Activated CD4-positive, alpha-beta memory T cell treated with anti-CD3 and anti-CD28 coated beads for 36 hours (primary cell): ENCODE data around the gene MEOX1. TPM values are rescaled to one million over a fixed set of nuclear protein-coding genes. Genes with fewer than 3 reads are reported as not detected.

Experiments
- CTCF ChIA-PET: fragments of 350-600 bp; sonication (Branson Sonifier 250); formaldehyde crosslinking; loops from one replicate; lab custom pipeline; 2021; ENCODE audit warnings: antibody characterized with exemption, inconsistent platforms; lab: Charles Lee
- POLR2A ChIA-PET: fragments of 350-600 bp; sonication (Branson Sonifier 250); formaldehyde crosslinking; loops from one replicate; lab custom pipeline; 2021; ENCODE audit warnings: antibody characterized with exemption; lab: Charles Lee
- DNase-seq: peaks from one replicate; pipeline ENCODE4 v3.0.0-alpha.2; 2020
- H3K27ac Mint-ChIP-seq: one replicate; pipeline ENCODE4 v1.8.0; 2021; ENCODE audit warnings: mixed read lengths
- H3K27me3 Mint-ChIP-seq: one replicate; pipeline ENCODE4 v1.8.0; 2021; ENCODE audit warnings: mixed read lengths
- H3K36me3 Mint-ChIP-seq: one replicate; pipeline ENCODE4 v1.8.0; 2021; ENCODE audit warnings: mixed read lengths
- H3K4me1 Mint-ChIP-seq: one replicate; pipeline ENCODE4 v1.8.0; 2021; ENCODE audit warnings: low read depth, mixed read lengths
- H3K4me3 Mint-ChIP-seq: one replicate; pipeline ENCODE4 v1.8.0; 2021; ENCODE audit warnings: mild to moderate bottlenecking, mixed read lengths
- H3K9me3 Mint-ChIP-seq: one replicate; pipeline ENCODE4 v1.8.0; 2021; ENCODE audit warnings: mixed read lengths
- intact Hi-C: fragments of 100-400 bp; cut with micrococcal nuclease; formaldehyde crosslinking; loops from one replicate; pipeline ENCODE4 v1.15.1; 2023
- total RNA-seq, 2 experiments: library from RNA; stranded (reverse); gene quantifications; one replicate each; pipeline ENCODE4 v1.2.3, GENCODE V29; 2021

The MEOX1 gene
- total RNA-seq, result under 1 TPM; 0.34 to 0.67 TPM

GRCh38 chr17:43661699-43662412 lies at the start of gene MEOX1:
Gene MEOX1, minus strand, starts transcription at chr17:43661922. Its CDS starts 388 bp downstream, at chr17:43661534.
- ChIA-PET POLR2A (interaction anchor here (1.0 kb wide), 1 partner anchor 294 kb away, joined by 4 read pairs; no protein-coding TSS in a partner anchor), CTCF (interaction anchor here (0.8 to 2.7 kb wide), 3 partner anchors 12 to 85 kb away, joined by 3 to 13 read pairs (median 8); no protein-coding TSS in a partner anchor)
- peak; percentile 66 for DNase-seq
- Mint-ChIP-seq H3K9me3 (no peaks in the 10 kb centered on the region), H3K27ac (peak within 1 kb of the TSS; percentile 47), H3K4me1 (peaks cover 44% of the 10 kb centered on the region), H3K27me3 (peaks cover 3% of the 10 kb centered on the region), H3K4me3 (peak within 1 kb of the TSS; percentile 64), H3K36me3 (no peaks in the 10 kb centered on the region)
- intact Hi-C loops, result loop anchor here (1.0 kb wide), 1 partner anchor 54 kb away; no protein-coding TSS in a partner anchor

DNA sequence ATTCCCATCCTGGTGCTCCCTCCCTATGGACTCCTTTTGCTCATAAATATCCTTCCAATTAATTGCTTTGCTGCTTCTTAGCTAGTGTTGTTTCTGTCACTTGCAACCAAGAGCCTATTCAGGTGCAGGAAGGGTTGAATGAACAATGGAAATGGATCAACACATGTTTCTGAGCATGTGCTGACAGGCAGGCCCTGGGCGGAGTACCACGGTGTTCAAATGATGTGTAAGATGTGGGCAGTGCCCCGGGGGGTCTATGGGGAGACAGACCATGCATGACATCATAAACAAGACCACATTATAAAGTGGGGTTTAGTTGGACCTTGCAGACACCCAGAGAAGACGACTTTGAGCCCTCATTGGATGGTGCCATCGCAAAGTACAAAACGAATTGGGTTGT lies 48.4 kb upstream of the MEOX1 start:
- H3K27me3 Mint-ChIP-seq, result peaks cover 35% of the 10 kb centered on the region
- H3K9me3 Mint-ChIP-seq, result no peaks in the 10 kb centered on the region
- H3K36me3 Mint-ChIP-seq, result no peaks in the 10 kb centered on the region
- intact Hi-C loops, result no loop called here
- DNase-seq, result no peak
- H3K4me3 Mint-ChIP-seq, result no peak overlapping the region
- no peak overlapping the region for H3K27ac Mint-ChIP-seq
- ChIA-PET CTCF (no interaction called here), POLR2A (no interaction called here)
- H3K4me1 Mint-ChIP-seq, result peaks cover 12% of the 10 kb centered on the region

GRCh38 chr17:43709210-43709609 lies 47.5 kb upstream of the MEOX1 start:
- CTCF ChIA-PET, result interaction anchor here (0.7 to 4.9 kb wide), 2 partner anchors 15 to 50 kb away, joined by 3 to 18 read pairs; partner anchors contain the start of gene SOST
- POLR2A ChIA-PET, result no interaction called here
- intact Hi-C loops, result no loop called here
- no peaks in the 10 kb centered on the region for H3K36me3 Mint-ChIP-seq
- no peak overlapping the region for H3K4me3 Mint-ChIP-seq
- no peak overlapping the region for H3K27ac Mint-ChIP-seq
- DNase-seq, result no peak
- peaks cover 8% of the 10 kb centered on the region for H3K4me1 Mint-ChIP-seq
- peaks cover 29% of the 10 kb centered on the region for H3K27me3 Mint-ChIP-seq
- H3K9me3 Mint-ChIP-seq, result no peaks in the 10 kb centered on the region

DNA sequence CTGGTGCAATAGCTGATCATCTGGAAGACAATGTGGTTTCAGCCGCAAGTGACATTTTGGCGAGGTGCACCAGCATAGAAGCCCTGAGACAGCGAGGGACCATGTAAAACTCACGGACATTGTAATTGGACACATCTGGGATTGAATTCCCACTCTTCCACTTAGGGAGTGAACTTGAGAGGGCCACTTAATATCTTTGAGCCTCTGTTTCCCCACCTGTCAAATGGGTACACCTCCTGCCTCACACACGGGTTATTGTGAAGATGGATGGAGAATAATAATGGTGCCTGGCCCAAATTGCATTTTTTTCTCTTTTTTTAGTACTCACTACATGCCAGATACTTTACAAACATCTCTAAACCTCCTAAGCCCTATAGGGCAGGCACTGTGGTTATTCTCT lies 45.5 kb upstream of the MEOX1 start:
- Mint-ChIP-seq H3K9me3 (no peaks in the 10 kb centered on the region), H3K27ac (no peak overlapping the region), H3K27me3 (peaks cover 15% of the 10 kb centered on the region), H3K4me3 (no peak overlapping the region), H3K36me3 (no peaks in the 10 kb centered on the region), H3K4me1 (peaks cover 3% of the 10 kb centered on the region)
- ChIA-PET CTCF (interaction anchor here (1.3 to 4.9 kb wide), 3 partner anchors 12 to 56 kb away, joined by 4 to 18 read pairs (median 4); partner anchors contain the start of gene SOST), POLR2A (no interaction called here)
- DNase-seq, result no peak
- intact Hi-C loops, result no loop called here

DNA sequence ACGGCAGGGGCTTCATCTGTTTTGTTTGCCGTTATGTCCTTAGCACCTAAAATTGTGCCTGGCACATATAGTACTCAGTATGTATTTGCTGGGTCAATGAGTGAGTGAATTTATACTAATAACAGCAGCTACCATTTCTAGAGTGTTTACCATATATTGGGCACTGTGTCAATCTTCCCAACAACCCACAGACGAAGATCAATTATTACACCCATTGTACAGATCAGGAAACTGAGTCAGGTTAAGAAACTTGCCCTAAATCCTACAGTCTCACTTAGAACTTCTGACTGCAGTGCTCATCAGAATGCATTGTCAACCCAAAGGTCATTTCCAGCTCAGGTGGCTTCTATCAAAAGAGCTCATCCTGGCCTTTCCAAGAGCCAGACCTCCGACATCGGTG lies 44.5 kb upstream of the MEOX1 start:
- Mint-ChIP-seq H3K4me3 (no peak overlapping the region), H3K9me3 (no peaks in the 10 kb centered on the region), H3K27me3 (peaks cover 12% of the 10 kb centered on the region), H3K4me1 (peaks cover 7% of the 10 kb centered on the region), H3K36me3 (no peaks in the 10 kb centered on the region), H3K27ac (no peak overlapping the region)
- CTCF ChIA-PET, result interaction anchor here (1.7 to 4.9 kb wide), 2 partner anchors 53 to 57 kb away, joined by 4 to 18 read pairs; partner anchors contain the start of gene SOST
- no peak for DNase-seq
- intact Hi-C loops, result no loop called here
- POLR2A ChIA-PET, result no interaction called here

GRCh38 chr17:43703630-43704029 lies 41.9 kb upstream of the MEOX1 start:
- no peaks in the 10 kb centered on the region for H3K36me3 Mint-ChIP-seq
- no peak overlapping the region for H3K4me3 Mint-ChIP-seq
- DNase-seq, result no peak
- H3K27me3 Mint-ChIP-seq, result peaks cover 8% of the 10 kb centered on the region
- H3K9me3 Mint-ChIP-seq, result no peaks in the 10 kb centered on the region
- H3K27ac Mint-ChIP-seq, result no peak overlapping the region
- ChIA-PET POLR2A (no interaction called here), CTCF (interaction anchor here (15.0 kb wide), 1 partner anchor 58 kb away, joined by 582 read pairs; the partner anchor contains the start of gene SOST)
- H3K4me1 Mint-ChIP-seq, result peaks cover 11% of the 10 kb centered on the region
- intact Hi-C loops, result no loop called here

GRCh38 chr17:43702637-43703036 lies 40.9 kb upstream of the MEOX1 start:
- DNase-seq, result peak; percentile 35
- ChIA-PET POLR2A (no interaction called here), CTCF (interaction anchor here (1.5 to 15.0 kb wide), 2 partner anchors 9 to 59 kb away, joined by 6 to 582 read pairs; partner anchors contain the start of gene SOST)
- Mint-ChIP-seq H3K9me3 (no peaks in the 10 kb centered on the region), H3K27me3 (peaks cover 8% of the 10 kb centered on the region), H3K4me1 (peaks cover 11% of the 10 kb centered on the region), H3K36me3 (no peaks in the 10 kb centered on the region), H3K4me3 (no peak overlapping the region), H3K27ac (no peak overlapping the region)
- intact Hi-C loops, result no loop called here

GRCh38 chr17:43701318-43701743 lies 39.6 kb upstream of the MEOX1 start:
- Mint-ChIP-seq H3K27ac (peak overlapping the region; percentile 39), H3K36me3 (no peaks in the 10 kb centered on the region), H3K4me3 (peak overlapping the region; percentile 40), H3K4me1 (peaks cover 11% of the 10 kb centered on the region), H3K9me3 (no peaks in the 10 kb centered on the region), H3K27me3 (peaks cover 8% of the 10 kb centered on the region)
- DNase-seq, result peak; percentile 80
- ChIA-PET CTCF (interaction anchor here (1.3 to 15.0 kb wide), 5 partner anchors 7 to 60 kb away, joined by 3 to 582 read pairs (median 6); partner anchors contain the start of gene SOST), POLR2A (no interaction called here)
- intact Hi-C loops, result no loop called here

DNA sequence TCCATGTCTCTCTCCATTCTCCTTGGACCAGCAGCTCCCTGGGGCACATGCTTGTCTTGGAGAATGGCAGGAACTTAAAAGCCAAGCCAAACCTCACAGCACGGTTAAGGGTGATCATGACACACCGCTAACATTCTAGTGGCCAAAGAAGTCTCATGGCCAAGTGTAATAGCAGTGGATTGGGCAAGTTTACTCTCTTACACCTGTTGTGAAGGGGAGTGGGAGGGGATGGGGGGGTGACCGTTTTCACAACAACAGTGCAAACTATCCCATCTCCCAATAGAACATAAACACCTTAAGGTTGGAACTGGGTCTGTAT lies 37.7 kb upstream of the MEOX1 start:
- no peak overlapping the region for H3K27ac Mint-ChIP-seq
- DNase-seq, result no peak
- no peak overlapping the region for H3K4me3 Mint-ChIP-seq
- ChIA-PET POLR2A (no interaction called here), CTCF (interaction anchor here (0.6 to 15.0 kb wide), 2 partner anchors 62 to 73 kb away, joined by 3 to 582 read pairs; partner anchors contain the start of gene SOST)
- no peaks in the 10 kb centered on the region for H3K9me3 Mint-ChIP-seq
- intact Hi-C loops, result no loop called here
- no peaks in the 10 kb centered on the region for H3K36me3 Mint-ChIP-seq
- peaks cover 11% of the 10 kb centered on the region for H3K4me1 Mint-ChIP-seq
- H3K27me3 Mint-ChIP-seq, result peaks cover 8% of the 10 kb centered on the region

DNA sequence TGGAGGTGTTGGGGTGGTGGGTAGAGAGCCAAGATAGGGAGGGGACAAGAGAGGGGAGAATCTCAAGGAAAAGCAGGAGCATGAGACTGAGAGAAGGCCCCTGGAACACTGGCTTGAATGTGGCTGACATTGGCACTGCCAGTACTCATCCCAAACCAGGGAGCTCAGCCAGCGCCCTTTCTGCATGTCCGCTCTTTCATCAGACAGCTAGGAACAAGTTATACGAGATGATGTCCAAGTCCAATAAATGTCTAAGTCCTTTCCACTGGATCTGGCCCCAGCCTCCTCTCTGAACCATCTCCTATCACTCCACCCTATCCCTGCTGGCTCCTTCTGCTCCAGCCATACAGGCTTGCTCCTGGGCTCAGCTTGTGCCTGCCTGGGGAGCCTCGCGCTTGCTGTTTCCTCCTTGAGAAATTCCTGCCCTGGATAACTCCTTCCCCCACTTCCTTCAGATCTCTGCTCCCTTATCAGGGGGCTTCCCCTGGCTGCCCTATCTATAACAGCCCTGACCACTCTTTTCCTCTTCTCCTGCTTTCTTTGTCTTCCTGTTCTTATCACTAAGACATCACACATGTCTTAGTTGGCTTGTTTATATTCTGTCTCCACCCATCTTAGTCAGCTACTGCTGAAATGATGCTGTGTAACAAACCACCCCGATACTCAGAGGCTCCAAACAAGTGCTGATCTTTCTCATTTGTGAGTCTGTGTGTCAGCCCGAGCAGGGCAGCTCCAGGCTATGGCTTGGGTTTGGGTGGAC lies 37.1 kb upstream of the MEOX1 start:
- H3K9me3 Mint-ChIP-seq, result no peaks in the 10 kb centered on the region

GRCh38 chr17:43697937-43698336 lies 36.2 kb upstream of the MEOX1 start:
- ChIA-PET CTCF (interaction anchor here (2.1 to 15.0 kb wide), 3 partner anchors 16 to 121 kb away, joined by 6 to 582 read pairs (median 17); partner anchors contain the start of gene SOST), POLR2A (no interaction called here)
- H3K27ac Mint-ChIP-seq, result no peak overlapping the region
- H3K4me1 Mint-ChIP-seq, result peaks cover 11% of the 10 kb centered on the region
- DNase-seq, result no peak
- peaks cover 8% of the 10 kb centered on the region for H3K27me3 Mint-ChIP-seq
- no peak overlapping the region for H3K4me3 Mint-ChIP-seq
- no peaks in the 10 kb centered on the region for H3K36me3 Mint-ChIP-seq
- intact Hi-C loops, result no loop called here
- no peaks in the 10 kb centered on the region for H3K9me3 Mint-ChIP-seq

More for the DNA sequence above, 37.1 kb upstream of the MEOX1 start:
- intact Hi-C loops, result no loop called here
- Mint-ChIP-seq H3K27ac (no peak overlapping the region), H3K36me3 (no peaks in the 10 kb centered on the region), H3K27me3 (peaks cover 8% of the 10 kb centered on the region), H3K4me1 (peaks cover 11% of the 10 kb centered on the region), H3K4me3 (no peak overlapping the region)
- ChIA-PET POLR2A (no interaction called here), CTCF (interaction anchor here (0.6 to 15.0 kb wide), 3 partner anchors 15 to 74 kb away, joined by 3 to 582 read pairs (median 6); partner anchors contain the start of gene SOST)
- no peak for DNase-seq

- no peaks in the 10 kb centered on the region for H3K9me3 Mint-ChIP-seq
- peaks cover 8% of the 10 kb centered on the region for H3K4me1 Mint-ChIP-seq
- no peak overlapping the region for H3K27ac Mint-ChIP-seq
- H3K36me3 Mint-ChIP-seq, result no peaks in the 10 kb centered on the region
- no peak overlapping the region for H3K4me3 Mint-ChIP-seq
- POLR2A ChIA-PET, result no interaction called here
- no peak for DNase-seq
- CTCF ChIA-PET, result interaction anchor here (2.1 to 15.0 kb wide), 3 partner anchors 17 to 120 kb away, joined by 6 to 582 read pairs (median 17); partner anchors contain the start of gene SOST
- H3K27me3 Mint-ChIP-seq, result peaks cover 6% of the 10 kb centered on the region
- intact Hi-C loops, result no loop called here
Observed at GRCh38 chr17:43696891-43697290, 35.2 kb upstream of the MEOX1 start.
